DMS79 treated with DMSO at 0.1 percent for 48 hours (cell line): ENCODE data around the gene ZNF367.
"Not testable (repeated sequence)": the region's sequence is repeated elsewhere in the genome, so short reads cannot be mapped to it uniquely, and the experiment has no call there.

Experiments used
- DNase-seq: peaks from one replicate; lab custom pipeline; 2025; lab: John Stamatoyannopoulos, UW

The ZNF367 gene

GRCh38 chr9:96361668-96362067, 56.5 kb downstream of the ZNF367 start:
- DNase-seq: no peak

- no peak for DNase-seq
Measured at GRCh38 chr9:96360976-96361375, 57.2 kb downstream of the ZNF367 start.

- DNase-seq: not testable (repeated sequence)
Measured at GRCh38 chr9:96360523-96360922, 57.6 kb downstream of the ZNF367 start.

- DNase-seq: no peak
Measured at GRCh38 chr9:96350866-96351265, 67.3 kb downstream of the ZNF367 start.

- DNase-seq: no peak
Measured at GRCh38 chr9:96348261-96348660, 69.9 kb downstream of the ZNF367 start.

GRCh38 chr9:96345551-96345950, 72.6 kb downstream of the ZNF367 start:
- no peak for DNase-seq

- no peak for DNase-seq
Measured at GRCh38 chr9:96344458-96345180, 73.6 kb downstream of the ZNF367 start.

GRCh38 chr9:96343515-96344360, 74.4 kb downstream of the ZNF367 start:
- DNase-seq: no peak

- DNase-seq: no peak
Measured at GRCh38 chr9:96342571-96343245, 75.5 kb downstream of the ZNF367 start.

- no peak for DNase-seq
Measured at GRCh38 chr9:96340707-96341106, 77.5 kb downstream of the ZNF367 start.

- DNase-seq: no peak
Measured at GRCh38 chr9:96338299-96338698, 79.9 kb downstream of the ZNF367 start.
